Activated CD4-positive, alpha-beta memory T cell treated with anti-CD3 and anti-CD28 coated beads for 36 hours (primary cell): Measurements from ENCODE around the gene MYO1D. TPM values are rescaled to one million over a fixed set of nuclear protein-coding genes. Genes with fewer than 3 reads are reported as not detected.
"Not testable (repeated sequence)": the region's sequence is repeated elsewhere in the genome, so short reads cannot be mapped to it uniquely, and the experiment has no call there.

Source experiments
- CTCF ChIA-PET: fragments of 350-600 bp; sonication (Branson Sonifier 250); formaldehyde crosslinking; loops from one replicate; lab custom pipeline; 2021; ENCODE audit warnings: antibody characterized with exemption, inconsistent platforms; lab: Charles Lee
- POLR2A ChIA-PET: fragments of 350-600 bp; sonication (Branson Sonifier 250); formaldehyde crosslinking; loops from one replicate; lab custom pipeline; 2021; ENCODE audit warnings: antibody characterized with exemption; lab: Charles Lee
- DNase-seq: peaks from one replicate; pipeline ENCODE4 v3.0.0-alpha.2; 2020
- H3K27ac Mint-ChIP-seq: one replicate; pipeline ENCODE4 v1.8.0; 2021; ENCODE audit warnings: mixed read lengths
- H3K27me3 Mint-ChIP-seq: one replicate; pipeline ENCODE4 v1.8.0; 2021; ENCODE audit warnings: mixed read lengths
- H3K36me3 Mint-ChIP-seq: one replicate; pipeline ENCODE4 v1.8.0; 2021; ENCODE audit warnings: mixed read lengths
- H3K4me1 Mint-ChIP-seq: one replicate; pipeline ENCODE4 v1.8.0; 2021; ENCODE audit warnings: low read depth, mixed read lengths
- H3K4me3 Mint-ChIP-seq: one replicate; pipeline ENCODE4 v1.8.0; 2021; ENCODE audit warnings: mild to moderate bottlenecking, mixed read lengths
- H3K9me3 Mint-ChIP-seq: one replicate; pipeline ENCODE4 v1.8.0; 2021; ENCODE audit warnings: mixed read lengths
- intact Hi-C: fragments of 100-400 bp; cut with micrococcal nuclease; formaldehyde crosslinking; loops from one replicate; pipeline ENCODE4 v1.15.1; 2023
- total RNA-seq, 2 experiments: library from RNA; stranded (reverse); gene quantifications; one replicate each; pipeline ENCODE4 v1.2.3, GENCODE V29; 2021

MYO1D gene
- total RNA-seq, 2 experiments from 2014 or later, result 13.5 to 18.9 TPM

- intact Hi-C loops, result loop anchor here (10.0 kb wide), 1 partner anchor 258 kb away; no protein-coding TSS in a partner anchor
- ChIA-PET CTCF (interaction anchor here (3.6 kb wide), 1 partner anchor 169 kb away, joined by 20 read pairs; the partner anchor contains the start of gene CDK5R1), POLR2A (no interaction called here)
- H3K4me3 Mint-ChIP-seq, result no peak overlapping the region
- H3K27ac Mint-ChIP-seq, result no peak overlapping the region
- H3K36me3 Mint-ChIP-seq, result peaks cover 19% of the 10 kb centered on the region
- H3K9me3 Mint-ChIP-seq, result no peaks in the 10 kb centered on the region
- no peaks in the 10 kb centered on the region for H3K4me1 Mint-ChIP-seq
- no peak for DNase-seq
- no peaks in the 10 kb centered on the region for H3K27me3 Mint-ChIP-seq
These were observed 220.0 kb downstream of the MYO1D start for GRCh38 chr17:32656886-32657285.

GRCh38 chr17:32654324-32654723 is 222.6 kb downstream of the MYO1D start:
- H3K4me1 Mint-ChIP-seq, result no peaks in the 10 kb centered on the region
- H3K4me3 Mint-ChIP-seq, result no peak overlapping the region
- peaks cover 39% of the 10 kb centered on the region for H3K36me3 Mint-ChIP-seq
- no peaks in the 10 kb centered on the region for H3K27me3 Mint-ChIP-seq
- ChIA-PET CTCF (no interaction called here), POLR2A (no interaction called here)
- DNase-seq, result no peak
- H3K27ac Mint-ChIP-seq, result no peak overlapping the region
- intact Hi-C loops, result loop anchor here (10.0 kb wide), 1 partner anchor 260 kb away; no protein-coding TSS in a partner anchor
- H3K9me3 Mint-ChIP-seq, result peaks cover 17% of the 10 kb centered on the region

DNA sequence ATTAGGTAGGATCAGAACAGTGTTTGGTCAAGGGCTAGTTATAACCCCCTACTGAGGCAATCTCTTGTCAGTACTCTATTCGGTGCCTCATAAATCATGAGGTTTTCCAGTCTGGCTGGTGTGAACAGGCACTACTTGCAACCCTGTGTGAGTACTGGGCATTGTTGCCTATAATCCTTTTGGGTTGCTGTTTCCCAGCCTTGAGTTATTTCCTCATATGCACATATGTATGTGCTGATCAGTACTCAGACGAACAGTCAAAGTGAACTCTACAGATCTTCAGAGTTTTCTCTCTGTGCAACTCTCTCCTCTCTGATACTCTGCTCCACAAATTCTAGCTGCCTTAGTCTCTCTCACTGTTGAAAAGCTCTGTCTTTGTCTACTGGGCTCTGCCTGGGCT is 225.8 kb downstream of the MYO1D start:
- Mint-ChIP-seq H3K4me1 (no peaks in the 10 kb centered on the region), H3K27ac (no peak overlapping the region), H3K27me3 (no peaks in the 10 kb centered on the region), H3K36me3 (peaks cover 34% of the 10 kb centered on the region), H3K9me3 (peaks cover 20% of the 10 kb centered on the region), H3K4me3 (no peak overlapping the region)
- ChIA-PET CTCF (no interaction called here), POLR2A (no interaction called here)
- intact Hi-C loops, result loop anchor here (10.0 kb wide), 1 partner anchor 264 kb away; no protein-coding TSS in a partner anchor
- no peak for DNase-seq

DNA sequence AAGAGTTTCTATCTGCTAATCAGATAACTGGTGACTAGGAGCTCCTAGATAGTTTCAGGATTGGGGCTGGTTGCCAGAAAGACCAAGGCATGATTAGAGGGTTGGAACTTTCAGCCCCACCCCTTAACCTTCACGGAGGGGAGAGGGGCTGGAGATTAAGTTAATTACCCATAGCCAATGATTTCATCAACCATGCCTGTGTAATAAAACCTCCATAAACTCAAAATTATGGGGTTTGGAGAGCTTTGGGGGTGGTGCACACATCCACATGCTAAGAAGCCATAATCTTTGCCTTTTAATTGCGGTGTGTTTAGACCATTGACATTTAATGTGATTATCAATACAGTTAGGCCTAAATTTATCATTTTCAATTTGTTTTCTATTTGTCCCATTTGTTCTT is 228.5 kb downstream of the MYO1D start:
- H3K9me3 Mint-ChIP-seq, result peaks cover 20% of the 10 kb centered on the region
- no peak for DNase-seq
- ChIA-PET POLR2A (no interaction called here), CTCF (interaction anchor here (1.0 kb wide), 1 partner anchor 11 kb away, joined by 3 read pairs; no protein-coding TSS in a partner anchor)
- no peaks in the 10 kb centered on the region for H3K4me1 Mint-ChIP-seq
- H3K27ac Mint-ChIP-seq, result no peak overlapping the region
- H3K36me3 Mint-ChIP-seq, result peaks cover 32% of the 10 kb centered on the region
- intact Hi-C loops, result no loop called here
- H3K27me3 Mint-ChIP-seq, result no peaks in the 10 kb centered on the region
- no peak overlapping the region for H3K4me3 Mint-ChIP-seq

DNA sequence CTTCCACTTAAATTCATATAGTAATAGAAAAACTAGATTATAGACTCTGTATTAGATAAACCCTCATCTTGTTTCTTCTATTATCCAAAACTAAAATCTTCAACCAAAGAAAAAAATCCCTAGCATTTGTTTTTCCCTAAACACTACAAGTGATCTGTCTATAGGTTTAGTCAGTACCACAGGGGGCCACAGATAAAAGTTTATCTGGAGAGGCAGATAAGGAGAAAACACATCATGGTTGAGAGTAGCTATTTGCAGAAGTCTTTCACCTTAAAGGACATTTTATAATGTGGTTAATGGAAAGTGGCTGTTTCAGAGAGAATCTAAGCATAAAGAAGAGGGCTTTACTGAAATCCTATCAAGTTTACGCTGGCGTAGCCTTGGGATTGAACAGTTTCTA is 230.0 kb downstream of the MYO1D start:
- ChIA-PET CTCF (interaction anchor here (0.6 to 2.1 kb wide), 2 partner anchors 12 to 43 kb away, joined by 3 to 6 read pairs; no protein-coding TSS in a partner anchor), POLR2A (no interaction called here)
- Mint-ChIP-seq H3K4me1 (no peaks in the 10 kb centered on the region), H3K4me3 (no peak overlapping the region), H3K9me3 (peaks cover 20% of the 10 kb centered on the region), H3K36me3 (peaks cover 25% of the 10 kb centered on the region), H3K27me3 (no peaks in the 10 kb centered on the region), H3K27ac (no peak overlapping the region)
- intact Hi-C loops, result no loop called here
- no peak for DNase-seq

GRCh38 chr17:32641514-32641913 is 235.4 kb downstream of the MYO1D start:
- CTCF ChIA-PET, H3K27ac Mint-ChIP-seq: not testable (repeated sequence)

DNA sequence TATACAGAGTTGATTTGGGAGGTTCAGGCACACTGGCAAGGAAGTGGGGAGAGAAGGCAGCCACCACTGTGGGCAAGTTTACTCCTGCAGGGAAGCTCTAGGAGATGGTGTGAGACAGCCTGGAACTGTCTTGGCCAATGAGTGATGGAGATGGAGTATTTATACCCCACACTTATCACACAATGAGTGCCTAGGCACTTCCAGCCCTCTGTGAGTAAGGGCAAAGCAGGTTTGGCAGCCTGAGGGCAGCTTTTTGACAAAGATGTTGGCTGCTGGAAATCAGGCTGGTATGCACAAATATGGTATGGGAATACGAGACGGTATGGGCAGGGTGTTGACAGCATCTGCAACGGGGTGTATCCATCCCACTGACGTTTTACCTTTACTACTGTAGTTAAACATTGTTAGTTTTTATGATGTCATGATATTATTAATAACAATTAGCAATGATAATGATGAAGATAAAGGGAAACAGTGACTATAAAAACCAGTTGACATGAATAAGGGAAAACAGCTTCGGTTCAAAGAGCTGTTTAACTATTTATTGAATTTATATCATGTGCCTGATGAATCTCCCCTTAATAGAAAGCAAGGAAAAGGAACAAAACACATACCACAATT is 240.2 kb downstream of the MYO1D start:
- intact Hi-C loops, result no loop called here

More at GRCh38 chr17:32641514-32641913, 235.4 kb downstream of the MYO1D start:
- H3K4me1 Mint-ChIP-seq, POLR2A ChIA-PET, intact Hi-C loops, H3K27me3 Mint-ChIP-seq, H3K4me3 Mint-ChIP-seq, H3K36me3 Mint-ChIP-seq, DNase-seq, H3K9me3 Mint-ChIP-seq: not testable (repeated sequence)

GRCh38 chr17:32634167-32634566 is 242.8 kb downstream of the MYO1D start:
- intact Hi-C loops, result no loop called here
- ChIA-PET CTCF (no interaction called here), POLR2A (no interaction called here)
- DNase-seq, result no peak
- Mint-ChIP-seq H3K9me3 (no peaks in the 10 kb centered on the region), H3K4me1 (peaks cover 2% of the 10 kb centered on the region), H3K27ac (no peak overlapping the region), H3K27me3 (no peaks in the 10 kb centered on the region), H3K36me3 (no peaks in the 10 kb centered on the region), H3K4me3 (no peak overlapping the region)

More for the DNA sequence above, 240.2 kb downstream of the MYO1D start:
- Mint-ChIP-seq H3K27me3 (no peaks in the 10 kb centered on the region), H3K27ac (no peak overlapping the region), H3K36me3 (no peaks in the 10 kb centered on the region), H3K4me1 (no peaks in the 10 kb centered on the region), H3K9me3 (peaks cover 4% of the 10 kb centered on the region), H3K4me3 (no peak overlapping the region)
- POLR2A ChIA-PET, result no interaction called here
- CTCF ChIA-PET, result no interaction called here
- DNase-seq, result no peak

GRCh38 chr17:32631341-32632096 is 245.4 kb downstream of the MYO1D start:
- H3K36me3 Mint-ChIP-seq, result no peaks in the 10 kb centered on the region
- no peak overlapping the region for H3K27ac Mint-ChIP-seq
- no peak for DNase-seq
- H3K27me3 Mint-ChIP-seq, result no peaks in the 10 kb centered on the region
- CTCF ChIA-PET, result interaction anchor here (1.0 kb wide), 1 partner anchor 28 kb away, joined by 4 read pairs; no protein-coding TSS in a partner anchor
- H3K4me1 Mint-ChIP-seq, result peaks cover 2% of the 10 kb centered on the region
- intact Hi-C loops, result no loop called here
- no peak overlapping the region for H3K4me3 Mint-ChIP-seq
- POLR2A ChIA-PET, result no interaction called here
- no peaks in the 10 kb centered on the region for H3K9me3 Mint-ChIP-seq

GRCh38 chr17:32629563-32630190 is 247.2 kb downstream of the MYO1D start:
- ChIA-PET POLR2A (no interaction called here), CTCF (no interaction called here)
- Mint-ChIP-seq H3K9me3 (no peaks in the 10 kb centered on the region), H3K36me3 (no peaks in the 10 kb centered on the region), H3K4me3 (no peak overlapping the region), H3K27me3 (no peaks in the 10 kb centered on the region), H3K4me1 (peaks cover 2% of the 10 kb centered on the region), H3K27ac (no peak overlapping the region)
- intact Hi-C loops, result no loop called here
- no peak for DNase-seq

- intact Hi-C loops, result no loop called here
- Mint-ChIP-seq H3K27me3 (no peaks in the 10 kb centered on the region), H3K4me1 (peaks cover 2% of the 10 kb centered on the region), H3K27ac (no peak overlapping the region), H3K9me3 (no peaks in the 10 kb centered on the region), H3K4me3 (no peak overlapping the region), H3K36me3 (no peaks in the 10 kb centered on the region)
- ChIA-PET POLR2A (no interaction called here), CTCF (interaction anchor here (0.9 kb wide), 1 partner anchor 30 kb away, joined by 3 read pairs; no protein-coding TSS in a partner anchor)
- DNase-seq, result no peak
These were observed 248.5 kb downstream of the MYO1D start for GRCh38 chr17:32628271-32629044.
